K562 (cell line): ENCODE measurements around the gene DCTN2. TPM values are rescaled to one million over a fixed set of nuclear protein-coding genes. Genes with fewer than 3 reads are reported as not detected.

Source experiments
- ATAC-seq: fragments of 200-7000 bp; cut with Tn5 transposase; 3 replicates; pipeline ENCODE4 v1.9.1; 2020; ENCODE audit warnings: moderate library complexity
- BruUV-seq: library from RNA; stranded (reverse); fragments of 400-500 nt; replicated peaks from 2 replicates; lab custom pipeline; 2021; lab: Mats Ljungman, UMichigan
- CTCF ChIA-PET: fragments of 300-600 bp; formaldehyde crosslinking; extraction: SDS; loops from one replicate; lab custom pipeline; 2021; ENCODE audit warnings: low intra/inter-chr PET ratio; lab: Yijun Ruan, JAX
- POLR2A ChIA-PET: fragments of 300-600, 350-650 bp; sonication (Branson Sonifier 250); formaldehyde crosslinking; extraction: SDS; loops from one replicate; lab custom pipeline; 2021; ENCODE audit warnings: antibody characterized with exemption, inconsistent platforms; lab: Yijun Ruan, JAX
- DNase-seq, 4 experiments: peaks; one replicate each; pipeline versions ENCODE4 v3.0.0 to v3.0.0-alpha.2; 2011 to 2018; ENCODE audit warnings: low spot score in 3 of 4, mixed read lengths in 3 of 4; ENCODE audit errors: extremely low read depth in 1 of 4
- FAIRE-seq: peaks from 2 replicates; lab custom pipeline; 2011; peaks lifted over from hg19 to GRCh38; lab: Jason Lieb, UNC
- H2AFZ ChIP-seq: 2 replicates; pipeline ENCODE4 v1.6.0; 2011; ENCODE audit warnings: low read depth, low read length, control low read depth, inconsistent platforms
- H3K27ac ChIP-seq: fragments of 200-600 bp; 3 replicates; pipeline ENCODE4 v1.8.0; 2011; ENCODE audit warnings: low read depth, mild to moderate bottlenecking, control low read depth, inconsistent platforms, low read length, moderate library complexity, mixed read lengths; ENCODE audit errors: extremely low read depth
- H3K27me3 ChIP-seq, 2 experiments: fragments of 300-600 bp in 1 of 2; 2 replicates in 1 of 2; 3 replicates in 1 of 2; pipeline versions ENCODE4 v1.6.0 to v1.8.0; 2011; ENCODE audit warnings: inconsistent platforms in 2 of 2, low read length in 2 of 2, mild to moderate bottlenecking in 1 of 2, mixed read lengths in 1 of 2, moderate library complexity in 1 of 2; ENCODE audit not compliant: control insufficient read depth in 2 of 2, insufficient read depth in 2 of 2
- H3K36me3 ChIP-seq: fragments of 300-600 bp; 3 replicates; pipeline ENCODE4 v1.8.0; 2011; ENCODE audit warnings: mild to moderate bottlenecking, low read length, inconsistent platforms; ENCODE audit not compliant: control insufficient read depth, insufficient read depth
- H3K4me1 ChIP-seq, 2 experiments: fragments of 200-600 bp in 1 of 2; replicated peaks in 1 of 2; 2 replicates in 1 of 2; 3 replicates in 1 of 2; pipeline versions ENCODE4 v1.5.1 to v1.8.0; 2011; ENCODE audit warnings: inconsistent platforms in 2 of 2, low read length in 2 of 2, mild to moderate bottlenecking in 1 of 2, mixed read lengths in 1 of 2, moderate library complexity in 1 of 2; ENCODE audit not compliant: control insufficient read depth in 2 of 2, insufficient read depth in 2 of 2
- H3K4me2 ChIP-seq: 2 replicates; pipeline ENCODE4 v1.6.1; 2011; ENCODE audit warnings: low read length, control low read depth, inconsistent platforms, mixed read lengths; ENCODE audit not compliant: insufficient read depth
- H3K4me3 ChIP-seq: fragments of 200-600 bp; sonication (generic), shearing (Covaris generic); 2 replicates; pipeline ENCODE4 v1.5.1; 2016; ENCODE audit warnings: control low read depth, inconsistent platforms
- H3K79me2 ChIP-seq: fragments of 200-600 bp; 3 replicates; pipeline ENCODE4 v1.8.0; 2011; ENCODE audit warnings: low read length, inconsistent platforms; ENCODE audit not compliant: control insufficient read depth, insufficient read depth
- H3K9ac ChIP-seq, 2 experiments: 2 replicates each; pipeline versions ENCODE4 v1.6.0 to v1.6.1; 2011; ENCODE audit warnings: low read depth in 2 of 2, low read length in 2 of 2, control low read depth in 1 of 2, inconsistent platforms in 1 of 2, mild to moderate bottlenecking in 1 of 2, mixed read lengths in 1 of 2; ENCODE audit not compliant: insufficient read depth in 1 of 2
- H3K9me1 ChIP-seq: one replicate; pipeline ENCODE4 v1.6.0; 2011; ENCODE audit warnings: inconsistent platforms, mild to moderate bottlenecking, low read length, moderate library complexity; ENCODE audit not compliant: control insufficient read depth, insufficient read depth
- H3K9me3 ChIP-seq: replicated peaks from 2 replicates; pipeline ENCODE4 v1.5.1; 2011; ENCODE audit warnings: low read depth, low read length, inconsistent platforms; ENCODE audit not compliant: control insufficient read depth, insufficient read depth
- H4K20me1 ChIP-seq: replicated peaks from 2 replicates; pipeline ENCODE4 v1.6.1; 2011; ENCODE audit warnings: low read length, inconsistent platforms, mixed read lengths; ENCODE audit not compliant: control insufficient read depth, insufficient read depth
- BRCA1 ChIP-seq, 2 experiments: fragments of 450-650 bp in 1 of 2; sonication (generic) in 1 of 2; formaldehyde crosslinking in 1 of 2; IDR thresholded peaks; 2 replicates each; pipeline versions ENCODE4 v1.5.0 to v1.6.1; 2017 to 2020; ENCODE audit warnings: mild to moderate bottlenecking in 1 of 2, missing genetic modification reagents in 1 of 2
- FIP1L1 ChIP-seq: fragments of 200-400 bp; formaldehyde crosslinking; IDR thresholded peaks from 2 replicates; pipeline ENCODE4 v1.6.1; 2018; ENCODE audit warnings: mild to moderate bottlenecking, low read depth, low read length; ENCODE audit not compliant: poor library complexity, severe bottlenecking
- HDAC3 ChIP-seq: fragments of 450-650 bp; IDR thresholded peaks from 2 replicates; pipeline ENCODE4 v1.6.1; 2018; ENCODE audit warnings: borderline replicate concordance, mild to moderate bottlenecking, moderate library complexity; ENCODE audit not compliant: partially characterized antibody
- HNRNPH1 ChIP-seq: fragments of 200-400 bp; formaldehyde crosslinking; optimal IDR thresholded peaks from 2 replicates; pipeline ENCODE3; 2017; ENCODE audit warnings: low read depth, mild to moderate bottlenecking, low read length, moderate library complexity
- NCOA6 ChIP-seq: fragments of 450-650 bp; IDR thresholded peaks from 2 replicates; pipeline ENCODE4 v1.6.1; 2017; ENCODE audit warnings: mild to moderate bottlenecking
- PBX2 ChIP-seq, 2 experiments: IDR thresholded peaks in 1 of 2; conservative IDR thresholded peaks in 1 of 2; 2 replicates each; pipeline ENCODE4 v1.6.1; 2016; ENCODE audit warnings: low read depth in 2 of 2, mild to moderate bottlenecking in 1 of 2, missing compliant biosample characterization in 1 of 2, missing genetic modification characterization in 1 of 2, moderate library complexity in 1 of 2
- TGIF2 ChIP-seq: sonication (generic); formaldehyde crosslinking; IDR thresholded peaks from 2 replicates; pipeline ENCODE4 v1.8.1; 2022; ENCODE audit warnings: mild to moderate bottlenecking, missing genetic modification reagents, moderate library complexity
- ZNF165 ChIP-seq: fragments of 250-450 bp; sonication (Bioruptor Pico); IDR thresholded peaks from 2 replicates; pipeline ENCODE4 v1.4.0; 2020; ENCODE audit warnings: borderline replicate concordance
- ZNF431 ChIP-seq: sonication (generic); formaldehyde crosslinking; IDR thresholded peaks from 2 replicates; pipeline ENCODE4 v1.8.0; 2022; ENCODE audit warnings: mild to moderate bottlenecking, missing genetic modification reagents
- WGBS: fragments of 100-300 bp; shearing (Covaris generic); methylation state at CpG from one replicate; pipeline ENCODE4 v1.1.6; 2016; ENCODE audit warnings: low coverage, mixed read lengths; ENCODE audit not compliant: insufficient coverage; ENCODE audit errors: missing lambda C conversion rate; 5-methylcytosine and 5-hydroxymethylcytosine counted together
- in situ Hi-C: fragments of 300-500 bp; cut with MboI; formaldehyde crosslinking; loops from 4 replicates; pipeline ENCODE4 v1.15.0; 2018; ENCODE audit warnings: inconsistent platforms, mixed read lengths
- intact Hi-C: fragments of 100-400 bp; cut with micrococcal nuclease; formaldehyde crosslinking; loops from 2 replicates; pipeline ENCODE4 v1.14.2; 2022
- polyA plus RNA-seq, 8 experiments: library from polyadenylated mRNA; depleted of rRNA in 4 of 8; stranded (reverse) in 5 of 8; unstranded in 3 of 8; fragments of >200 nt; fragmentation: Nextera tagmentation in 2 of 8; fragmentation: Illumina TruSeq in 1 of 8; extraction: Ambion mirVana in 2 of 8; extraction: Trizol in 1 of 8; gene quantifications; 2 replicates each; pipeline versions ENCODE4 v1.2.1 to v1.2.3, GENCODE V29; 2011 to 2014; ENCODE audit warnings: inconsistent platforms in 1 of 8, missing spikeins in 1 of 8
- total RNA-seq, 7 experiments: library from RNA; depleted of rRNA in 6 of 7; stranded (reverse); fragments of >200 nt in 6 of 7; fragmentation: Illumina TruSeq in 2 of 7; extraction: Trizol in 2 of 7; gene quantifications; 2 replicates each; pipeline versions ENCODE4 v1.2.1 to v1.2.3, GENCODE V29; 2011 to 2021; ENCODE audit warnings: low replicate concordance in 1 of 7
- TF ChIP-seq, protein P1 (sequence below): fragments of 450-650 bp; formaldehyde crosslinking; IDR thresholded peaks from 2 replicates; pipeline ENCODE4 v1.4.0; 2020; ENCODE audit warnings: mild to moderate bottlenecking
- TF ChIP-seq, protein P2 (sequence below): sonication (generic); formaldehyde crosslinking; IDR thresholded peaks from 2 replicates; pipeline ENCODE4 v1.8.1; 2023; ENCODE audit warnings: missing genetic modification reagents, mild to moderate bottlenecking, borderline replicate concordance

Gene DCTN2
- total and polyA plus RNA-seq, 9 of the 15 experiments (the other 6 are each of a cell fraction or from before 2014, with no cell fraction given) = 43.6 to 270 (median 125) TPM

GRCh38 chr12:57579677-57580465, 32.9 kb upstream of the DCTN2 start:
- H4K20me1 ChIP-seq = peaks cover 3% of the 10 kb centered on the region; the same call in 1 of the 2 replicates
- no peaks in the 10 kb centered on the region for H3K27me3 ChIP-seq
- in situ Hi-C loops = no loop called here
- H3K27ac ChIP-seq = no peak overlapping the region
- H3K79me2 ChIP-seq = no peaks in the 10 kb centered on the region
- no peak overlapping the region for H3K9ac ChIP-seq
- no peak overlapping the region for H3K4me2 ChIP-seq
- intact Hi-C loops = no loop called here
- H2AFZ ChIP-seq = no peak overlapping the region
- H3K4me1 ChIP-seq = no peaks in the 10 kb centered on the region; a peak in 2 of 5 replicates
- peaks cover 7% of the 10 kb centered on the region for H3K9me1 ChIP-seq
- no TSS peak for BruUV-seq
- H3K4me3 ChIP-seq = no peak overlapping the region
- no peak for FAIRE-seq
- no peaks in the 10 kb centered on the region for H3K9me3 ChIP-seq
- DNase-seq = no peak
- 93% methylated on average over 7 of the region's 8 CpGs for WGBS
- peaks cover 93% of the 10 kb centered on the region for H3K36me3 ChIP-seq
- no peak for ATAC-seq
- ChIA-PET POLR2A (interaction anchor here (0.6 to 1.4 kb wide), 3 partner anchors 13 to 341 kb away, joined by 3 read pairs; no protein-coding TSS in a partner anchor), CTCF (interaction anchor here (4.6 kb wide), 1 partner anchor 42 kb away, joined by 36 read pairs; no protein-coding TSS in a partner anchor)
- no peak for TF ChIP-seq NCOA6
- no peak for TF ChIP-seq BRCA1 (IDR thresholded peaks at IDR 0.05)
- TF ChIP-seq BRCA1 (CRISPR knock-in tag; IDR thresholded peaks at IDR 0.05) = no peak
- TF ChIP-seq, protein P1, sequence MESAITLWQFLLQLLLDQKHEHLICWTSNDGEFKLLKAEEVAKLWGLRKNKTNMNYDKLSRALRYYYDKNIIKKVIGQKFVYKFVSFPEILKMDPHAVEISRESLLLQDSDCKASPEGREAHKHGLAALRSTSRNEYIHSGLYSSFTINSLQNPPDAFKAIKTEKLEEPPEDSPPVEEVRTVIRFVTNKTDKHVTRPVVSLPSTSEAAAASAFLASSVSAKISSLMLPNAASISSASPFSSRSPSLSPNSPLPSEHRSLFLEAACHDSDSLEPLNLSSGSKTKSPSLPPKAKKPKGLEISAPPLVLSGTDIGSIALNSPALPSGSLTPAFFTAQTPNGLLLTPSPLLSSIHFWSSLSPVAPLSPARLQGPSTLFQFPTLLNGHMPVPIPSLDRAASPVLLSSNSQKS (CRISPR knock-in tag) = no peak
- no peak for TF ChIP-seq HNRNPH1
- no peak for TF ChIP-seq ZNF165 (CRISPR knock-in tag)
- TF ChIP-seq FIP1L1 = no peak
- TF ChIP-seq, protein P2, sequence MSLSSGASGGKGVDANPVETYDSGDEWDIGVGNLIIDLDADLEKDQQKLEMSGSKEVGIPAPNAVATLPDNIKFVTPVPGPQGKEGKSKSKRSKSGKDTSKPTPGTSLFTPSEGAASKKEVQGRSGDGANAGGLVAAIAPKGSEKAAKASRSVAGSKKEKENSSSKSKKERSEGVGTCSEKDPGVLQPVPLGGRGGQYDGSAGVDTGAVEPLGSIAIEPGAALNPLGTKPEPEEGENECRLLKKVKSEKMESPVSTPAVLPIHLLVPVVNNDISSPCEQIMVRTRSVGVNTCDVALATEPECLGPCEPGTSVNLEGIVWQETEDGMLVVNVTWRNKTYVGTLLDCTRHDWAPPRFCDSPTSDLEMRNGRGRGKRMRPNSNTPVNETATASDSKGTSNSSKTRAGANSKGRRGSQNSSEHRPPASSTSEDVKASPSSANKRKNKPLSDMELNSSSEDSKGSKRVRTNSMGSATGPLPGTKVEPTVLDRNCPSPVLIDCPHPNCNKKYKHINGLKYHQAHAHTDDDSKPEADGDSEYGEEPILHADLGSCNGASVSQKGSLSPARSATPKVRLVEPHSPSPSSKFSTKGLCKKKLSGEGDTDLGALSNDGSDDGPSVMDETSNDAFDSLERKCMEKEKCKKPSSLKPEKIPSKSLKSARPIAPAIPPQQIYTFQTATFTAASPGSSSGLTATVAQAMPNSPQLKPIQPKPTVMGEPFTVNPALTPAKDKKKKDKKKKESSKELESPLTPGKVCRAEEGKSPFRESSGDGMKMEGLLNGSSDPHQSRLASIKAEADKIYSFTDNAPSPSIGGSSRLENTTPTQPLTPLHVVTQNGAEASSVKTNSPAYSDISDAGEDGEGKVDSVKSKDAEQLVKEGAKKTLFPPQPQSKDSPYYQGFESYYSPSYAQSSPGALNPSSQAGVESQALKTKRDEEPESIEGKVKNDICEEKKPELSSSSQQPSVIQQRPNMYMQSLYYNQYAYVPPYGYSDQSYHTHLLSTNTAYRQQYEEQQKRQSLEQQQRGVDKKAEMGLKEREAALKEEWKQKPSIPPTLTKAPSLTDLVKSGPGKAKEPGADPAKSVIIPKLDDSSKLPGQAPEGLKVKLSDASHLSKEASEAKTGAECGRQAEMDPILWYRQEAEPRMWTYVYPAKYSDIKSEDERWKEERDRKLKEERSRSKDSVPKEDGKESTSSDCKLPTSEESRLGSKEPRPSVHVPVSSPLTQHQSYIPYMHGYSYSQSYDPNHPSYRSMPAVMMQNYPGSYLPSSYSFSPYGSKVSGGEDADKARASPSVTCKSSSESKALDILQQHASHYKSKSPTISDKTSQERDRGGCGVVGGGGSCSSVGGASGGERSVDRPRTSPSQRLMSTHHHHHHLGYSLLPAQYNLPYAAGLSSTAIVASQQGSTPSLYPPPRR (CRISPR knock-in tag) = no peak
- no peak for TF ChIP-seq ZNF431 (CRISPR knock-in tag)
- TF ChIP-seq HDAC3 = no peak
- TF ChIP-seq TGIF2 (CRISPR knock-in tag) = no peak
- no peak for TF ChIP-seq PBX2 (CRISPR knock-in tag; IDR thresholded peaks at IDR 0.05; ENCODE audit: low read depth)
- TF ChIP-seq PBX2 (tag; conservative IDR thresholded peaks at IDR 0.05; ENCODE audit: low read depth) = no peak
